Tibial nerve (tissue), 4 donors: ENCODE data around the gene ANKH. TPM values are rescaled to one million over a fixed set of nuclear protein-coding genes. Genes with fewer than 3 reads are reported as not detected.

Source experiments
- DNase-seq, 2 donors: peaks; one replicate each; pipeline ENCODE4 v3.0.0-alpha.2; 2019; ENCODE audit warnings: low spot score in 2 of 2
- H3K27ac ChIP-seq, 4 donors: fragments of 200-600 bp; sonication (generic) in 3 of 4; one replicate each; pipeline ENCODE4 v1.5.1; 2017 to 2019; ENCODE audit warnings: mild to moderate bottlenecking in 1 of 4
- H3K27me3 ChIP-seq, 2 donors: fragments of 200-600 bp; sonication (generic) in 1 of 2; one replicate each; pipeline versions ENCODE4 v1.5.1 to v1.6.0; 2017 to 2019
- H3K36me3 ChIP-seq, 3 donors: fragments of 200-600 bp; sonication (generic); one replicate each; pipeline ENCODE4 v1.5.1; 2018 to 2019
- H3K4me1 ChIP-seq, 4 donors: fragments of 200-600 bp; sonication (generic) in 3 of 4; one replicate each; pipeline ENCODE4 v1.5.1; 2017 to 2019
- H3K4me3 ChIP-seq, 4 donors: fragments of 200-600 bp; sonication (generic) in 3 of 4; one replicate each; pipeline ENCODE4 v1.5.1; 2017 to 2019; ENCODE audit warnings: mild to moderate bottlenecking in 1 of 4, moderate library complexity in 1 of 4
- H3K9me3 ChIP-seq, 4 donors: fragments of 200-600 bp; sonication (generic) in 3 of 4; one replicate each; pipeline ENCODE4 v1.5.1; 2017 to 2019
- EP300 ChIP-seq, 2 donors: sonication (generic); formaldehyde crosslinking; IDR thresholded peaks; one replicate each; pipeline ENCODE4 v1.6.1; 2017; ENCODE audit warnings: antibody characterized with exemption in 2 of 2, mild to moderate bottlenecking in 1 of 2
- POLR2A ChIP-seq, 2 donors: fragments of 450-650 bp; IDR thresholded peaks; one replicate each; pipeline ENCODE4 v1.6.1; 2017; ENCODE audit warnings: antibody characterized with exemption in 2 of 2, mild to moderate bottlenecking in 2 of 2, moderate library complexity in 2 of 2
- WGBS, 2 donors: methylation state at CpG; one replicate each; pipeline ENCODE4 v1.1.5; 2018; 5-methylcytosine and 5-hydroxymethylcytosine counted together
- total RNA-seq, 4 donors: library from RNA; depleted of rRNA; stranded (reverse); fragments of >200 nt; gene quantifications; one replicate each; pipeline ENCODE4 v1.1.0, GENCODE V29; 2016
- TF ChIP-seq, protein P1 (sequence below), 5 experiments: fragments of 200-600 bp in 3 of 5; fragments of 450-650 bp in 2 of 5; sonication (generic) in 3 of 5; IDR thresholded peaks; one replicate each; pipeline ENCODE4 v1.5.1; 2016 to 2019; ENCODE audit warnings: antibody characterized with exemption in 5 of 5, mild to moderate bottlenecking in 3 of 5, moderate library complexity in 2 of 5

ANKH gene
- total RNA-seq, 4 donors from 2014 or later, result 45.7 to 77.9 (median 46.6) TPM

DNA sequence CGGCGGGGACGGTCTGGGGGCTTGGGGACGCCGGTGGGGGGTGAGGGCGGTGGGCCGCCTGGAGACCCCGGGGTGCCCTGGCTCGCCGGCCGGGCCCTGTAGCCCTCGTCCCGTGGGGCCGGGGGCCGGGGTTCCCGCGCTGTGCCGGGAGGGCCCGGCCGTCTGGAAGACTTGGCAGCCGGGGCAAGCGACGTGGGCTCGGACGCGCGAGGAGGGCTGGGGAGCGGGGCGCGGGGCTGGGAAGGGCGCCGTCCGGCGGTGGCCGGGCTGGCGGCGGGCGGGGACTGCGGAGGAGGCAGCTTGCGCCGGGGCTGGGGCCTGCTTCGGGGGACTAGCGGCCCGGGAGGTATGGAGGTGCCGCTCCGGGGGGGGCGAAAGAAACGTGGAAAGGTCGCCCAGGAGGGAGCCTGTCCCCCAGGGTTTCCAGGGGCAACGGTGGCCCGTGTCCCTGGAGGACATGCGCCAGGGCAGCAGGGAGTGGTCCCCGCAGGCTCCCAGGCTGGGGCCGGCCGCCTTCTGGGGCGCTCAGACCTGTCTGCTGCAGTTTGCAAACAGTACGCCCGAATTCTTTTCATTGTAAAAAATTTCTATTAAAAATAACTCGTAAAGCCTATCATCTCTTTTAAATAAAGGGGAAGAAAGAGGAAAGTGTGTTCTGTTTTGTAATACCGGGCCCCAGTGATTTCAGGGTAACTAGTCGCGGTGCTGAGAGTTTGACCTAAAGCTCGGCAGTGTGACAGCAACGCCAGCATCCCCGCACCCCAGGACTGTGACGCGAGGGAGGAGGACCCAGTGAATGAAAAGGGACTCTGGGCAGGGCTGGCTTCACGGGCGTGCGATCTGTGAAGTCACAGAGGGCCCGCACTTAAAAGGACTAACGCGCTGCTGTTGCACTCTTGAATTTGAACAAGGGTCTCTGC, 752 bp upstream of the ANKH start:
- DNase-seq, result peak; percentile 60 to 70
- H3K27ac ChIP-seq, result peak overlapping the region; percentile 91 to 97 (median 94)
- TF ChIP-seq EP300 (IDR thresholded peaks at IDR 0.05), result peak in 1 of 2 donors; percentile 72
- TF ChIP-seq, protein P1, sequence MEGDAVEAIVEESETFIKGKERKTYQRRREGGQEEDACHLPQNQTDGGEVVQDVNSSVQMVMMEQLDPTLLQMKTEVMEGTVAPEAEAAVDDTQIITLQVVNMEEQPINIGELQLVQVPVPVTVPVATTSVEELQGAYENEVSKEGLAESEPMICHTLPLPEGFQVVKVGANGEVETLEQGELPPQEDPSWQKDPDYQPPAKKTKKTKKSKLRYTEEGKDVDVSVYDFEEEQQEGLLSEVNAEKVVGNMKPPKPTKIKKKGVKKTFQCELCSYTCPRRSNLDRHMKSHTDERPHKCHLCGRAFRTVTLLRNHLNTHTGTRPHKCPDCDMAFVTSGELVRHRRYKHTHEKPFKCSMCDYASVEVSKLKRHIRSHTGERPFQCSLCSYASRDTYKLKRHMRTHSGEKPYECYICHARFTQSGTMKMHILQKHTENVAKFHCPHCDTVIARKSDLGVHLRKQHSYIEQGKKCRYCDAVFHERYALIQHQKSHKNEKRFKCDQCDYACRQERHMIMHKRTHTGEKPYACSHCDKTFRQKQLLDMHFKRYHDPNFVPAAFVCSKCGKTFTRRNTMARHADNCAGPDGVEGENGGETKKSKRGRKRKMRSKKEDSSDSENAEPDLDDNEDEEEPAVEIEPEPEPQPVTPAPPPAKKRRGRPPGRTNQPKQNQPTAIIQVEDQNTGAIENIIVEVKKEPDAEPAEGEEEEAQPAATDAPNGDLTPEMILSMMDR (IDR thresholded peaks at IDR 0.05), result peak in 1 of 5 experiments; percentile 24
- peak in 1 of 2 donors; percentile 47 for TF ChIP-seq POLR2A (IDR thresholded peaks at IDR 0.05)

DNA sequence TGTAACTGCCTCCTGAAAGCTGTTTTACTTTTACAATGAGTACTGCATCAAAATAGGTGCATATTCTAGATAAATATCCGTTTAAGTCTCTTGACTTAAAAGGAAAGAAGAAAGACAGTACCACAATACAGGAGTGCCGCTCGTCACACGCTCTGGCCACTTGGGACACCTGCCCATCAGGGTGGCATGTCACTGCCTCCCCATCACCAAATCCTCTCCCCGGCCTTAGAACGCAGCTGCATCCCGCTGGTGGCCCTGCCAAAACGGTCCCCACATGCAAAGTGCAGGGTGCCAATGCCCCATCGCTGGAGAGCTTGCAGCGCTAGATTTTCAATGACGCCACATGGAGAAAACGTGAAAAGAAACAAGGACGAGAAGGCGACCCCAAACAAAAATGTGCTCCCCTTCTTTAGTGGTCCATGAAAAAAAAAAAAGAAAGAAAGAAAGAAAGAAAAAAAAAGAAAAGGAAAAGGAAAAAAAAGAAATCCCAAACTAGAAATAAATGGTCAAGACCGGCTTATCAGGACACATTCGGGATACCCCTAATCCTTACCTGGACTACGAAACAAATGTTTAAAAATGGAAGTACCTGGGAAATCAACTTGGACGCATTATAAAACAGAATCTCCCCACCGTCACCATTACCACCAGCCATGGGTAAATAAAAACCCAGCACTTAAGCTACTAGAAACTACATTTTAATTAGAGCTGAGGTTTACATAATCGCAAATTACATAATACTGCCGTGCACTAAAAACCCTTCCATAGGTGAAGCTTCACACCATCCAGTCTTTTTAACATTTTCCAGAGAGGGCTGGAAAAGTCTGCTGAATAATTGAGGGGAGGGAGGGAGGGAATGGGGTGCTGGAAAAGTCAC, 1.0 kb downstream of the ANKH start:
- H3K9me3 ChIP-seq, result no peaks in the 10 kb centered on the region
- no peaks in the 10 kb centered on the region for H3K27me3 ChIP-seq
- 3 to 7% methylated on average over 21 of the region's 21 CpGs for WGBS, 2 donors
- H3K4me1 ChIP-seq, result peaks cover 0 to 36% (median 8%) of the 10 kb centered on the region in 4 donors
- peak overlapping the region; percentile 78 to 97 (median 89) for H3K4me3 ChIP-seq
- H3K27ac ChIP-seq, result peak overlapping the region; percentile 68 to 97 (median 82)
- DNase-seq, result no peak
- TF ChIP-seq POLR2A (IDR thresholded peaks at IDR 0.05) (no peak), EP300 (IDR thresholded peaks at IDR 0.05) (no peak)
- TF ChIP-seq, protein P1 (IDR thresholded peaks at IDR 0.05), result peak in 2 of 5 experiments; percentile 6 to 19
- H3K36me3 ChIP-seq, result no peaks in the 10 kb centered on the region

More for the DNA sequence above, 752 bp upstream of the ANKH start:
- Histone ChIP-seq H3K4me3 (peak overlapping the region; percentile 55 to 97 (median 80)), H3K27me3 (no peaks in the 10 kb centered on the region), H3K9me3 (no peaks in the 10 kb centered on the region), H3K4me1 (peaks cover 0 to 36% (median 8%) of the 10 kb centered on the region in 4 donors), H3K36me3 (no peaks in the 10 kb centered on the region)
- WGBS, 2 donors, result 3 to 5% methylated on average over 45 to 51 of the region's 73 CpGs

DNA sequence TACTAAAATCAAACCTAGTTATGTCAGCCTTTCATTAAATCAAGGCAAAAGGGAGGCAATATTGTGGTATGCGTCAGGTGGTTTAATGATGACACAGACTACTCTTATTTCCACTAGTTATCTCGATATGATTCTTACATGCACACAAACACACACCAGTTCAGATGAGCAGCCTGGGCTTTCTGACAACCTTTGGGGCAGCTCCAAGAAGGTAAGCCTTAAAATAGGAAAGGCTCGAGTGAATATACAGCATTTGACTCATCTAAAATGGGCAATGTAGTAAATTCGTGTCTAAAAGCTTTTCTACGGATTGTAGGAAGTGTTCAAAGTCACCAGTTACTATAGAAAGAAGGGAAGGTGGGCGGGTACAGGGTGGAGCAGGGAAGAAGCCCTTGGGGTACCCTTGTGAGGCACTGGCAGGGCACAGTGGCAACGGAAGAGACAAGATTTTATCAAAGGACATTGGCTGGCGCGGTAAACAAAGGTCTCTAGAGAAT, 1.9 kb downstream of the ANKH start:
- WGBS, 2 donors, result 32 to 34% methylated on average over 9 of the region's 9 CpGs
- no peak for DNase-seq
- H3K9me3 ChIP-seq, result no peaks in the 10 kb centered on the region
- H3K36me3 ChIP-seq, result no peaks in the 10 kb centered on the region
- H3K27ac ChIP-seq, result peak overlapping the region in 3 of 4 donors; percentile 81 to 97 (median 84)
- H3K4me3 ChIP-seq, result peak overlapping the region in 3 of 4 donors; percentile 78 to 97 (median 94)
- H3K27me3 ChIP-seq, result no peaks in the 10 kb centered on the region
- TF ChIP-seq POLR2A (IDR thresholded peaks at IDR 0.05) (no peak), EP300 (IDR thresholded peaks at IDR 0.05) (no peak)
- TF ChIP-seq, protein P1 (IDR thresholded peaks at IDR 0.05), result no peak
- peaks cover 0 to 38% (median 8%) of the 10 kb centered on the region in 4 donors for H3K4me1 ChIP-seq

DNA sequence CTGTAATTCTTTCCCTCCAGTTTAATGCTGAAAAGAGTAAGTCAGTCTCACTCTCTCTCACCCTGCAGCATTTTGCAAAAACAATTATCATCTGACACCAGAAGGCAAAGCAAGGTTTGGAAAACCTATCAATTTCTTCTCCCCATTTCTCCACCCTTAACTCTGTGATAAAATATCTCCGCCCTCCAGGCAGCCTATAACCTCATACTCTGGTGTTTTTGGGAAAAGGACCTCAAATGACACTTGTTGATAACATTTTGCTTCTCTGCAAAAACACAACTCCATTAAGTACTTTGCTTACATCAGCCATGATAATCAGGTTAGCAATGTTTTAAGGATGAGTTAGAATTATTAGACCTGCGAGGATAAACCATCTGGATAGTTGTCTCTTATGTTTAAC, 2.3 kb downstream of the ANKH start:
- H3K4me1 ChIP-seq, result peaks cover 0 to 43% (median 8%) of the 10 kb centered on the region in 4 donors
- WGBS, 2 donors, result 74 to 81% methylated on average over 2 of the region's 2 CpGs
- H3K4me3 ChIP-seq, result peak overlapping the region in 2 of 4 donors; percentile 78 to 97

More for the DNA sequence above, 2.3 kb downstream of the ANKH start:
- H3K9me3 ChIP-seq, result no peaks in the 10 kb centered on the region
- H3K27ac ChIP-seq, result peak overlapping the region in 1 of 4 donors; percentile 97
- no peak for DNase-seq
- H3K36me3 ChIP-seq, result no peaks in the 10 kb centered on the region
- H3K27me3 ChIP-seq, result no peaks in the 10 kb centered on the region
- TF ChIP-seq POLR2A (IDR thresholded peaks at IDR 0.05) (no peak), EP300 (IDR thresholded peaks at IDR 0.05) (no peak)
- TF ChIP-seq, protein P1 (IDR thresholded peaks at IDR 0.05), result no peak
